Caco-2 (cell line): Measurements from ENCODE around the gene EIF4E2. TPM values are rescaled to one million over a fixed set of nuclear protein-coding genes. Genes with fewer than 3 reads are reported as not detected.

Experiments used
- BruUV-seq: library from RNA; stranded (reverse); fragments of 400-500 nt; replicated peaks from 2 replicates; lab custom pipeline; 2021; lab: Mats Ljungman, UMichigan
- CTCF ChIA-PET: fragments of 300-600 bp; sonication (Branson Sonifier 250); formaldehyde crosslinking; loops from one replicate; lab custom pipeline; 2022; ENCODE audit warnings: antibody characterized with exemption; lab: Charles Lee
- POLR2A ChIA-PET: fragments of 300-600 bp; sonication (Branson Sonifier 250); formaldehyde crosslinking; loops from one replicate; lab custom pipeline; 2022; ENCODE audit warnings: antibody characterized with exemption; lab: Charles Lee
- DNase-seq, 2 experiments: peaks; one replicate each; pipeline versions ENCODE4 v3.0.0 to v3.0.0-alpha.2; 2020 to 2022
- H3K27me3 ChIP-seq: replicated peaks from 2 replicates; pipeline ENCODE4 v1.6.0; 2011; ENCODE audit warnings: low read length; ENCODE audit not compliant: control insufficient read depth, insufficient read depth
- H3K36me3 ChIP-seq: 2 replicates; pipeline ENCODE4 v1.5.1; 2011; ENCODE audit warnings: low read length; ENCODE audit not compliant: control insufficient read depth, insufficient read depth
- H3K4me1 ChIP-seq: fragments of 250-450 bp; sonication (Bioruptor Pico); 2 replicates; pipeline ENCODE4 v1.5.1; 2020; ENCODE audit warnings: mild to moderate bottlenecking
- H3K4me3 ChIP-seq: 2 replicates; pipeline ENCODE4 v1.5.1; 2011; ENCODE audit warnings: low read depth, mild to moderate bottlenecking, control low read depth, low read length
- H3K9me3 ChIP-seq: fragments of 250-450 bp; sonication (Bioruptor Pico); 2 replicates; pipeline ENCODE4 v1.5.1; 2020; ENCODE audit warnings: mild to moderate bottlenecking, moderate library complexity
- H3K27ac Mint-ChIP-seq: one replicate; pipeline ENCODE4 v1.8.0; 2022; ENCODE audit warnings: mixed read lengths; ENCODE audit not compliant: unreplicated experiment
- H3K27me3 Mint-ChIP-seq: one replicate; pipeline ENCODE4 v1.8.0; 2022; ENCODE audit warnings: mixed read lengths; ENCODE audit not compliant: insufficient read depth, unreplicated experiment
- H3K36me3 Mint-ChIP-seq: one replicate; pipeline ENCODE4 v1.8.0; 2022; ENCODE audit warnings: mild to moderate bottlenecking, mixed read lengths; ENCODE audit not compliant: insufficient read depth, unreplicated experiment
- H3K4me1 Mint-ChIP-seq: one replicate; pipeline ENCODE4 v1.8.0; 2022; ENCODE audit warnings: low read depth, mixed read lengths; ENCODE audit not compliant: unreplicated experiment
- H3K4me3 Mint-ChIP-seq: one replicate; pipeline ENCODE4 v1.8.0; 2022; ENCODE audit warnings: mild to moderate bottlenecking, moderate library complexity, mixed read lengths; ENCODE audit not compliant: unreplicated experiment
- H3K9me3 Mint-ChIP-seq: one replicate; pipeline ENCODE4 v1.8.0; 2022; ENCODE audit warnings: mixed read lengths; ENCODE audit not compliant: unreplicated experiment
- CTCF ChIP-seq, 2 experiments: fragments of 200-600 bp in 1 of 2; IDR thresholded peaks; 1 replicate in 1 of 2; 2 replicates in 1 of 2; pipeline versions ENCODE4 v1.5.1 to v1.8.0; 2011 to 2022; ENCODE audit warnings: antibody characterized with exemption in 1 of 2, control low read depth in 1 of 2, inconsistent platforms in 1 of 2, low read depth in 1 of 2, low read length in 1 of 2, mild to moderate bottlenecking in 1 of 2, moderate library complexity in 1 of 2; ENCODE audit not compliant: insufficient read depth in 1 of 2, severe bottlenecking in 1 of 2, unreplicated experiment in 1 of 2
- intact Hi-C: fragments of 100-400 bp; cut with micrococcal nuclease; formaldehyde crosslinking; loops from one replicate; pipeline ENCODE4 v1.10.0; 2022; ENCODE audit not compliant: unreplicated experiment
- total RNA-seq: library from RNA; stranded (reverse); gene quantifications from 2 replicates; pipeline ENCODE4 v1.2.3, GENCODE V29; 2022

Gene EIF4E2
- total RNA-seq, 1 experiment from 2014 or later: 57.2 TPM

GRCh38 chr2:232547991-232548390 lies 2.5 kb upstream of the EIF4E2 start:
- H3K36me3 Mint-ChIP-seq: peaks cover 28% of the 10 kb centered on the region
- no peak overlapping the region for H3K4me3 ChIP-seq
- H3K27ac Mint-ChIP-seq: no peak overlapping the region
- no peaks in the 10 kb centered on the region for H3K4me1 ChIP-seq
- ChIA-PET CTCF (no interaction called here), POLR2A (no interaction called here)
- intact Hi-C loops: no loop called here
- H3K4me1 Mint-ChIP-seq: no peaks in the 10 kb centered on the region
- H3K36me3 ChIP-seq: no peaks in the 10 kb centered on the region
- no peak for DNase-seq
- TF ChIP-seq CTCF (IDR thresholded peaks at IDR 0.05; ENCODE audit: insufficient read depth in 1 of 2, low read depth in 1 of 2, low read length in 1 of 2, severe bottlenecking in 1 of 2, unreplicated experiment in 1 of 2): no peak
- H3K27me3 ChIP-seq: no peaks in the 10 kb centered on the region
- H3K9me3 Mint-ChIP-seq: no peaks in the 10 kb centered on the region
- no peaks in the 10 kb centered on the region for H3K9me3 ChIP-seq
- no TSS peak for BruUV-seq
- no peak overlapping the region for H3K4me3 Mint-ChIP-seq
- H3K27me3 Mint-ChIP-seq: no peaks in the 10 kb centered on the region

- Mint-ChIP-seq H3K27ac (peak overlapping the region; percentile 95), H3K36me3 (peaks cover 31% of the 10 kb centered on the region), H3K9me3 (no peaks in the 10 kb centered on the region), H3K4me1 (no peaks in the 10 kb centered on the region), H3K27me3 (no peaks in the 10 kb centered on the region), H3K4me3 (peak overlapping the region; percentile 88)
- Histone ChIP-seq H3K27me3 (no peaks in the 10 kb centered on the region), H3K36me3 (no peaks in the 10 kb centered on the region), H3K4me3 (peak overlapping the region; percentile 50), H3K4me1 (no peaks in the 10 kb centered on the region), H3K9me3 (no peaks in the 10 kb centered on the region)
- intact Hi-C loops: no loop called here
- TF ChIP-seq CTCF (IDR thresholded peaks at IDR 0.05; ENCODE audit: insufficient read depth in 1 of 2, low read depth in 1 of 2, low read length in 1 of 2, severe bottlenecking in 1 of 2, unreplicated experiment in 1 of 2): no peak
- ChIA-PET CTCF (no interaction called here), POLR2A (interaction anchor here (0.6 kb wide), 2 partner anchors 36 to 882 kb away, joined by 3 to 4 read pairs; no protein-coding TSS in a partner anchor)
- DNase-seq: no peak
- TSS peak; percentile 63 for BruUV-seq
Observed at GRCh38 chr2:232549655-232550353, 685 bp upstream of the EIF4E2 start.

- H3K9me3 Mint-ChIP-seq: no peaks in the 10 kb centered on the region
- H3K36me3 Mint-ChIP-seq: peaks cover 33% of the 10 kb centered on the region
- TSS peak; percentile 41 for BruUV-seq
- H3K36me3 ChIP-seq: no peaks in the 10 kb centered on the region
- H3K4me3 Mint-ChIP-seq: peak overlapping the region; percentile 88
- no peaks in the 10 kb centered on the region for H3K4me1 Mint-ChIP-seq
- TF ChIP-seq CTCF (IDR thresholded peaks at IDR 0.05; ENCODE audit: insufficient read depth in 1 of 2, low read depth in 1 of 2, low read length in 1 of 2, severe bottlenecking in 1 of 2, unreplicated experiment in 1 of 2): no peak
- H3K4me3 ChIP-seq: peak overlapping the region; percentile 50
- H3K27me3 ChIP-seq: no peaks in the 10 kb centered on the region
- H3K4me1 ChIP-seq: no peaks in the 10 kb centered on the region
- H3K9me3 ChIP-seq: no peaks in the 10 kb centered on the region
- CTCF ChIA-PET: no interaction called here
- intact Hi-C loops: no loop called here
- POLR2A ChIA-PET: interaction anchor here (0.6 to 1.1 kb wide), 3 partner anchors 19 to 224 kb away, joined by 3 to 4 read pairs (median 4); no protein-coding TSS in a partner anchor
- no peak for DNase-seq
- H3K27me3 Mint-ChIP-seq: no peaks in the 10 kb centered on the region
- peak overlapping the region; percentile 95 for H3K27ac Mint-ChIP-seq
Observed at GRCh38 chr2:232551250-232551638, 755 bp downstream of the EIF4E2 start.
